Esophagus squamous epithelium (tissue), 4 donors: ENCODE results near the gene DUSP10.

Source experiments
- CTCF ChIP-seq, 6 experiments: fragments of 450-650 bp in 4 of 6; fragments of 200-600 bp in 2 of 6; sonication (generic) in 2 of 6; IDR thresholded peaks; one replicate each; pipeline ENCODE4 v1.5.1; 2016 to 2019; ENCODE audit warnings: antibody characterized with exemption in 6 of 6, mild to moderate bottlenecking in 4 of 6, moderate library complexity in 4 of 6
- POLR2A ChIP-seq, 4 donors: fragments of 450-650 bp; IDR thresholded peaks; one replicate each; pipeline ENCODE4 v1.6.1; 2017; ENCODE audit warnings: antibody characterized with exemption in 4 of 4, mild to moderate bottlenecking in 4 of 4, moderate library complexity in 3 of 4

- no peak for TF ChIP-seq CTCF (IDR thresholded peaks at IDR 0.05)
- TF ChIP-seq POLR2A (IDR thresholded peaks at IDR 0.05) = no peak
These were observed 51.0 kb downstream of the DUSP10 start for GRCh38 chr1:221690858-221691257.
